Ovary (tissue), 3 donors: Measurements from ENCODE around the gene BSCL2.

Experiments
- EP300 ChIP-seq: sonication (generic); formaldehyde crosslinking; IDR thresholded peaks from one replicate; pipeline ENCODE4 v1.6.1; 2017; ENCODE audit warnings: antibody characterized with exemption
- POLR2A ChIP-seq: fragments of 450-650 bp; IDR thresholded peaks from one replicate; pipeline ENCODE4 v1.6.1; 2017; ENCODE audit warnings: antibody characterized with exemption, mild to moderate bottlenecking, moderate library complexity
- TF ChIP-seq, protein P1 (sequence below), 3 donors: fragments of 450-650 bp in 2 of 3; fragments of 200-600 bp in 1 of 3; IDR thresholded peaks; one replicate each; pipeline versions ENCODE4 v1.5.1 to v1.8.0; 2016 to 2022; ENCODE audit warnings: antibody characterized with exemption in 3 of 3, mild to moderate bottlenecking in 1 of 3
- donor health status: DM: no; HTN: no; CAD: no.

- TF ChIP-seq, protein P1, sequence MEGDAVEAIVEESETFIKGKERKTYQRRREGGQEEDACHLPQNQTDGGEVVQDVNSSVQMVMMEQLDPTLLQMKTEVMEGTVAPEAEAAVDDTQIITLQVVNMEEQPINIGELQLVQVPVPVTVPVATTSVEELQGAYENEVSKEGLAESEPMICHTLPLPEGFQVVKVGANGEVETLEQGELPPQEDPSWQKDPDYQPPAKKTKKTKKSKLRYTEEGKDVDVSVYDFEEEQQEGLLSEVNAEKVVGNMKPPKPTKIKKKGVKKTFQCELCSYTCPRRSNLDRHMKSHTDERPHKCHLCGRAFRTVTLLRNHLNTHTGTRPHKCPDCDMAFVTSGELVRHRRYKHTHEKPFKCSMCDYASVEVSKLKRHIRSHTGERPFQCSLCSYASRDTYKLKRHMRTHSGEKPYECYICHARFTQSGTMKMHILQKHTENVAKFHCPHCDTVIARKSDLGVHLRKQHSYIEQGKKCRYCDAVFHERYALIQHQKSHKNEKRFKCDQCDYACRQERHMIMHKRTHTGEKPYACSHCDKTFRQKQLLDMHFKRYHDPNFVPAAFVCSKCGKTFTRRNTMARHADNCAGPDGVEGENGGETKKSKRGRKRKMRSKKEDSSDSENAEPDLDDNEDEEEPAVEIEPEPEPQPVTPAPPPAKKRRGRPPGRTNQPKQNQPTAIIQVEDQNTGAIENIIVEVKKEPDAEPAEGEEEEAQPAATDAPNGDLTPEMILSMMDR (IDR thresholded peaks at IDR 0.05) = no peak
- TF ChIP-seq EP300 (no peak), POLR2A (no peak)
Observed at GRCh38 chr11:62737196-62737595, 30.0 kb upstream of the BSCL2 start.
